Fibroblast of skin of right quadriceps (primary cell): ENCODE measurements around the gene SHISA6.
A peak's percentile ranks its signal among the peaks of the same experiment; 100 is the strongest.

Source experiments
- DNase-seq: peaks from one replicate; pipeline ENCODE4 v3.0.0-alpha.2; 2013

SHISA6 gene

GRCh38 chr17:11356371-11356770 lies 115.4 kb downstream of the SHISA6 start:
- DNase-seq: no peak

DNA sequence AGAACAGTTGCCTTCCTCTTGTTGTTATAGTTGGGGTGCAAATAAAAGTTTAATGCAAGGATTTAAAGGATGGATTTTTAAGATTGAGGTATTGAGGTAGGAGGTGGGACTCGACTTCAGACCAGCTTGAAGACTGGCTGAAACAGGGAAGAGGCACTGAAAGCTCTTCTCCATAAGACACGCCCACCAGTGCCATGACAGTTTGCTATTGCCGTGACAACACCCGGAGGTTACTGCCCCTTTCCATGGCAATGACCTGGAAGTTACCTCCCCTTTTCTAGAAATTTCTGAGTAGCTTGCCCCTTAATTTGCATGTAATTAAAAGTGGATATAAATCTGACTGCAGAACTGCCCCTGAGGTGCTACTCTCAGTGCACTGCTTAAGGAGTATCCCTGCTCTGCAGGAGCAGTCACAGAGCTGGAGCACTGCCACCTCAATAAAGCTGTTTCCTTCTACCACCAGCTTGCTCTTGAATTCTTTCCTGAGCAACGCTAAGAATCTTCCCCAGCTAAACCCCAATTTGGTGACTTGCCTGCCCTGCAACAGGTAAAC lies 122.6 kb downstream of the SHISA6 start:
- no peak for DNase-seq

- DNase-seq: no peak
These were observed 125.3 kb downstream of the SHISA6 start for GRCh38 chr17:11366272-11366850.

DNA sequence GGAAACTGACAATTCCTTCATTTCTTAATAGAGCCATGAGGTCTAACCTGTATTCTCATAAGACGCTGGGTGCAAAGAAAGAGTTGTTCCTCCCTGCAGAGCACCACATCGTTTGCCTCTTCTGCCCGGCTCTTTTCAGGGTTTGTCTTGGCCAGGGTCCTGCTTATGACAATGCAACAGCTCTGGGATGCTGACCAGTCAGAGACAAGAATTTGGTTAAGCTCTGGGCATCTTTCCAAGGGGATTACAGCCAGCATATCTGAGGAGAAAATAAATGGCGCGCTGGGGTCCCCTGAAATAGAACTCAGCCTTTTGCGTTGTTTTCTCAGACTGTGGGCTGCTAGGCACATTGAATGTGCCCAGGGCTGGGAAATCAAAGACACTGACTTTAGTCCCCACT lies 128.6 kb downstream of the SHISA6 start:
- no peak for DNase-seq

GRCh38 chr17:11372692-11373091 lies 131.7 kb downstream of the SHISA6 start:
- no peak for DNase-seq

GRCh38 chr17:11378506-11378905 lies 137.5 kb downstream of the SHISA6 start:
- no peak for DNase-seq

DNA sequence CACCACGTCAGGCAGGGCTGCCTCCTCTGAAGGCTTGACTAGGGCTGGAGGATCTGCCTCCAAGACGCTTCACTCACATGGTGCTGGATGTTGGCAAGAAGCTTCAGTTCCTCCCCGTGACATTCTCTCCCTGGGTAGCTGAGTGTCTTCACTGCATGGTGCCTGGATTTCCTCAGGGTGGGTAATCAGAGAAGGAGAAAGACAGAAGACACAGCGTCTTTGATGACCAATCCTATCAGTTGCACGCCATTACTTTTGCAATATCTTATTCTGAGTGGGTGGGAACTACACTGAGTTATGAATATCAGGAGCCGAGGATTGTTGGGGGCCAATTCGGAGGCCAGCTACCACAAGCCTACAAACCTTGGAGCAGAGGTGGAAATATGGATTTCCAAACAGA lies 139.7 kb downstream of the SHISA6 start:
- no peak for DNase-seq

DNA sequence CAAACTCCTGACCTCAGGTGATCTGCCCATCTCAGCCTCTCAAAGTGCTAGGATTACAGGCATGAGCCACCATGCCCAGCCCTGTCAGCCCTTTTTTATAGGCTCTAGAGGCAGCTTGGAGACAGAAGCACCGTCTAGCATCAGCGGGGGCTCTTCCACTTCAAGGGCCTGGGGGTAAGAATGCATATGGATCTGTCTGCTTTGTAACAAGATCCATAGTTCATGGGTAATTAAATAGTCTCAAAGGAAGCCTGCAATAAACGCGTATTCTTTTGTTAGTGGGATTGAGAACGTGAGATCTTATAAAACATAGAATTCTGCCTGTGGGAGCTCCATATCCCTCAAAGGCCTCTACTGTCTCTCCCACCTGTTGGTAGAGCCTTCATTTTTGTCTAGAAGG lies 142.1 kb downstream of the SHISA6 start:
- DNase-seq: no peak

GRCh38 chr17:11384131-11384530 lies 143.1 kb downstream of the SHISA6 start:
- no peak for DNase-seq

- no peak for DNase-seq
These were observed 146.6 kb downstream of the SHISA6 start for GRCh38 chr17:11387610-11388009.

GRCh38 chr17:11388054-11388453 lies 147.0 kb downstream of the SHISA6 start:
- no peak for DNase-seq

GRCh38 chr17:11389583-11389982 lies 148.6 kb downstream of the SHISA6 start:
- no peak for DNase-seq

GRCh38 chr17:11391134-11391533 lies 150.1 kb downstream of the SHISA6 start:
- no peak for DNase-seq

- peak; percentile 1 for DNase-seq
These were observed 163.6 kb downstream of the SHISA6 start for GRCh38 chr17:11404431-11405276.

DNA sequence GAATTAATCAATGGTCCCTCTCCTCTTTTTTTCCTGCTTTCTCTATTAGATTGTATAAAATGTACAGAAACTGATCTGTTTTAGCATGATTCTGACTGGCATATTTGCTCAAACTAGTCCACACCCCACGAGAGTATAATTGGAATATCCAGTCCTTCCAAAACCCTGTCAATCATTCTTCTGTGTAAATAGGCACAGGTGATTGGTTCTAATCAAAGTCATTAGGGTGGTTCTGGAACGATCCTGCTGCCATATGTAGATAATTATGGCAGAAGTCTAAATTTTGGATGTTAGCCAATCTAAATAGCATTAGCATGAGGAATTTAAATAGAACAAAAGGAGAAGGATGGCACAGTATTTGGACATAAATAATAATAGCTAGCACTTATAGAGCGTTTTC lies 165.7 kb downstream of the SHISA6 start:
- DNase-seq: no peak

DNA sequence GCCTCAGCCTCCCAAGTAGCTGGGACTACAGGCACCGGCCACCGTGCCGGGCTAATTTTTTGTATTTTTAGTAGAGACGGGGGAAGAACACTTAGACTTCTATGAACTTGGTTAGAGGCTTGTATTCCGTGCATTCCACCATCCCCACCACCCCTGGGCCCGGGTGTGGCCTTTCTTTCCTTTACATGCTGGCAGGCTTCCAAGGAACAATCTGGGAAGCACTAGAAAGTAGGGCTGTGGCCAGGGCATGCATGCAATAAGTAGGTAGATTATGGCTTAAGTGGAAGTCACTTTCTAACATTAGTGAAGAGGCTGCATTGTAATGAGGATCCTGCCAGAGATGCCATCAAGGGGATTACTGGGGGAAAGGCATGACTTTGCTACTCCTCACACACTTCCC lies 171.6 kb downstream of the SHISA6 start:
- no peak for DNase-seq

DNA sequence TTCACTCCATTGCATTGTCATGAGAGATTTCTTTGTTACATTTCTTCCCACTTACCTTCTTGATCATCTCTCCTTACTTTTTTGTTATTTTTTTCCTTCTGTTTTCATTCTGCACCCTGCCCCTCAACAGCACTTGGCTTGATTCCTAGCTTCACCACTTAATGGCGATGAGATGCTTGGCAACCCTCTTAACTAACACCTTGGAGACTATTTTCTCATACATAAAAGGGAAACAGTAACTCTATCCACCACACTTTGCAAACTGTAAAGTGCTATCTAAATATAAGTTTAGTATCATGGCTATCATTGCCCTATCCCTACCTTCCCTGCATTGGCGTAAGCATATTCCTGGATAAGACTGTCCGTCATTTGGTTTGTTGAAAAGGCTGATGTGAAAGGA lies 177.3 kb downstream of the SHISA6 start:
- no peak for DNase-seq

DNA sequence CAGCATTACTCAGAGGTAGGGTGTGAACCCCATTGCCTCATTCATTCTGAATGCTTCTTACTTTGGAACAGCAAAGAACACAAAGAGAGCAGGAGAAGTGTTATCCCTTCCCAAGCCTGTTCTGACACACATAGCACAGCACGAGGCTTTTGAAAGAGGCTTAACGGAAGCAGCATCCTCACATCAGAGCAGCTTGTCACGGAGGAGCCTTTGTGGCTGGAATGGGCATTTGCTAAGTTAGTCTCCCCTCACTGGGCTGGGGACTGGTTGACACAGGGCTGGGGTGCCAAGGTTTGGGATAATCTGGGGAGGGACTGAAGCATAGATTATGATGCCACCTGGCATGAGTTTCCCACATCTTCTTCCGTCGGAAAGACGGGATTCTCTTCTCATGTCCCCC lies 189.7 kb downstream of the SHISA6 start:
- DNase-seq: no peak

GRCh38 chr17:11438673-11439072 lies 197.7 kb downstream of the SHISA6 start:
- DNase-seq: no peak

DNA sequence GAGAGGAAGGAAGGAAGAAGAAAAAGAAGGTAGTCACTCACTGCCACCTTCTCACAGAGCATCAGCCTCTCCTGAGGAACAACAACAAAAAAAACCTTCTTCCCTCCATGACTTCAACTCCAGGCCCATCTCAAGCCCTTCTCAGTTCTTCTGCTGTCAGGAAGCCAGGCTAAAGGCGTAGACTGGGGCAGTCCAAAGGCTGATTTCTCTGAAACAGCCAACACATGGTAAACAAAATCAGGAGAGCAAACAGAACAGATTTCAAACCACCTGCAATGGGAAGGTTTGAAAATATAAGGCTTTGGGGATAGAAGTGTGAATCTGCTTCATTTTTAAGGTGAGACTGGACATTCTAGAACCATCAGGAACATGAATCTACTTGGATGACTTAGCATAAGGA lies 200.0 kb downstream of the SHISA6 start:
- DNase-seq: no peak

DNA sequence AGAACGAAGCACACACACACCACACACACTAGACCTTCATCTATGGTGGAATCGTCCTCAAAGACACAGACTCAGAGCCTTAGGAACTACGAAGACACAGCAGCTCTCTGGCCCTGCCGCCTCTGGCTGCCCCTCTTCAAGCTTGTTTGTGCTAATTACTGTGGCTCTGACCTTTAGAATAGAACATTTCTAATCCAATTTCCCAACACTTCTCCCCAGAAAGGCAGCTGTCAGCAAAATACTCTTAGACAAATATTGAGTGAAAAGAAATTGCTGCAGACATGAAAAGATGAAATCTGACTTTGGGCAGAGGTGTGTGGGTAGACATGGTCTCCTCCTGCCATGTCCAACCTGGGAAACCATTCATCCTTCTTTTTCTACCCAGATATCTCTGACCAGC lies 205.3 kb downstream of the SHISA6 start:
- DNase-seq: no peak

DNA sequence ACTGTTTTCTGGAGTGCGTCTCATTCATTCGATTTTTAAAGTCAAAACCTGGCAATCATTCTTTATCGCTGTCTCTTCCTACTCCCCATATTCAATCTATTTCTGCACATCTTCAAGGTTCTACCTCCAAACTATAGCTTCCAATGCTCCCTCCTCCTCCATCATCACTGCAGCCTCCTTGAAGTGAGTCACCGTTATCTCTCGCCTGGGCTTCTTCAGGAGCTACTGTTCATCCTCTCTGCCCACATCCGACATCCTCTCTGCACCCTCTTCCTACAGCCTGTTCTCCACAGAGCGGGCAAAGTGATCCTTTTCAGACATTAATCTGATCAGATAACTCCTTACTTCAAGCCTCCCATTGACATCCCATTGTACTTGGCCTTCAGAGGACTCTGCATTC lies 213.1 kb downstream of the SHISA6 start:
- DNase-seq: no peak

DNA sequence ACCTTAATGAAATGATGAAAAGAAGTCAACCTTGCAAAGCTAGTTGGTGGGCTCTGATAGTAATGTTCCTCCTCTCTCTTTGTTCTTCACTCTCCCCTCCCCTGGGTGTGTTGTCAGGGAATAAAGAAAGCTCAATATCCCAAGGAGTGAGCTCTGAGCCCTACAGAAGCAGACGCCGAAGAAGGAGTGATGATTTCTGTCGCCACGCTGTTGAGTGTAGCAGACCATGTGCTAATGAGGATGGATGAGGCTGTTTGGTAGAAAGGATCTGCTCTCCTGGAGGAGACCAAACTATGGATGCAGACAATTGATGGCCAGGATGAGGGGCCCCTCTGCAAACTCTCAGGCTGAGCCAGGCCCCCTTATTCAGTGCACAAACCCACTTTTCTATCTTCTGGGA lies 217.3 kb downstream of the SHISA6 start:
- no peak for DNase-seq

DNA sequence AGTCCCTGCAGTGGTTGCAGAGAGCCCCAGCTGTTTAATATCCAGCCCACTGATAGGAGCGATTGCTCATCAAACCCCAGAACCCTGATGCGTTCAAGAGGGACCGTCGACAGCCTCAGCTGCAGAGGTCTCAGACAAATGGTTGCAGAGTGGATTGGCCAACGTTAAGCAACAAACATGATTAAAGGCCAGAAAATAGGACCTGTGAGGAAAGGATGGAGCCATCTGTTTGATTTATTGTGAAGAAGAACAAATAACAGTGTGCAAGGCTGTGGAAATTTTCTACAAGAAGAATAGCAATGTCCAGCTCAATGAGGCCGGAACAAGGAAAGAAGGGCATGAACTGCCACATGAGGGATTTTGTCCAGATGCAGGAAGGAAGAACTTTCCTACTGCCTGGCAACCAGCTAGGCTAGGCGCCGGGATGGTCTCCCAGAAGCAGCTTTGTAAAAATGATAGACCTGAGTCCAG lies 218.9 kb downstream of the SHISA6 start:
- DNase-seq: no peak
